ENCODE measurements around the gene ADAM10. TPM values are rescaled to one million over a fixed set of nuclear protein-coding genes. Genes with fewer than 3 reads are reported as not detected.

ADAM10 gene
- polyA plus RNA-seq, 12 donors: 78.2 to 136 (median 91.3) TPM; not detected in 1

GRCh38 chr15:58724466-58724865 is 25.0 kb downstream of the ADAM10 start:
- DNase-seq: no peak

GRCh38 chr15:58717357-58717756 is 32.1 kb downstream of the ADAM10 start:
- DNase-seq: no peak

- DNase-seq: no peak
Observed at GRCh38 chr15:58716027-58716426, 33.5 kb downstream of the ADAM10 start.

GRCh38 chr15:58715266-58715917 is 34.1 kb downstream of the ADAM10 start:
- no peak for DNase-seq

GRCh38 chr15:58710701-58711100 is 38.8 kb downstream of the ADAM10 start:
- no peak for DNase-seq

- DNase-seq: no peak
Observed at GRCh38 chr15:58707397-58707796, 42.1 kb downstream of the ADAM10 start.

GRCh38 chr15:58705105-58705504 is 44.4 kb downstream of the ADAM10 start:
- no peak for DNase-seq

- DNase-seq: no peak
Observed at GRCh38 chr15:58704155-58704865, 45.2 kb downstream of the ADAM10 start.

- DNase-seq: no peak
Observed at GRCh38 chr15:58703610-58704009, 45.9 kb downstream of the ADAM10 start.

- no peak for DNase-seq
Observed at GRCh38 chr15:58702233-58702632, 47.3 kb downstream of the ADAM10 start.

GRCh38 chr15:58701376-58701775 is 48.1 kb downstream of the ADAM10 start:
- no peak for DNase-seq

- DNase-seq: no peak
Observed at GRCh38 chr15:58699769-58700168, 49.7 kb downstream of the ADAM10 start.

GRCh38 chr15:58698887-58699641 is 50.4 kb downstream of the ADAM10 start:
- no peak for DNase-seq

GRCh38 chr15:58697220-58697619 is 52.3 kb downstream of the ADAM10 start:
- no peak for DNase-seq

GRCh38 chr15:58696738-58697137 is 52.8 kb downstream of the ADAM10 start:
- no peak for DNase-seq

- peak; percentile 10 for DNase-seq
Observed at GRCh38 chr15:58694641-58695398, 54.7 kb downstream of the ADAM10 start.

GRCh38 chr15:58690703-58691102 is 58.8 kb downstream of the ADAM10 start:
- no peak for DNase-seq

- DNase-seq: no peak
Observed at GRCh38 chr15:58689646-58690045, 59.9 kb downstream of the ADAM10 start.

GRCh38 chr15:58686286-58686685 is 63.2 kb downstream of the ADAM10 start:
- DNase-seq: no peak

GRCh38 chr15:58684751-58685150 is 64.8 kb downstream of the ADAM10 start:
- DNase-seq: no peak

- DNase-seq: no peak
Observed at GRCh38 chr15:58684036-58684710, 65.3 kb downstream of the ADAM10 start.
